HG03439 (cell line): ENCODE measurements around the gene TDRD7.

Experiments
- ATAC-seq: cut with Tn5 transposase; IDR thresholded peaks from one replicate; pipeline ENCODE4 v1.9.1; 2021; ENCODE audit warnings: mild to moderate bottlenecking, moderate library complexity; ENCODE audit not compliant: unreplicated experiment

The TDRD7 gene

GRCh38 chr9:97411789-97412625 is at the start of gene TDRD7:
Gene TDRD7, plus strand, starts transcription at chr9:97412096. Its CDS starts 16,370 bp downstream, at chr9:97428466.
- ATAC-seq: peak; percentile 84

GRCh38 chr9:97362777-97363545 is 48.9 kb upstream of the TDRD7 start:
- ATAC-seq: no peak

- no peak for ATAC-seq
These were observed 48.1 kb upstream of the TDRD7 start for GRCh38 chr9:97363661-97364299.

GRCh38 chr9:97364769-97365490 is 47.0 kb upstream of the TDRD7 start:
- ATAC-seq: no peak

- no peak for ATAC-seq
These were observed 46.3 kb upstream of the TDRD7 start for GRCh38 chr9:97365634-97366033.

- no peak for ATAC-seq
These were observed 45.4 kb upstream of the TDRD7 start for GRCh38 chr9:97366476-97366875.

- ATAC-seq: no peak
These were observed 45.0 kb upstream of the TDRD7 start for GRCh38 chr9:97366889-97367288.

- no peak for ATAC-seq
These were observed 44.2 kb upstream of the TDRD7 start for GRCh38 chr9:97367729-97368128.

- ATAC-seq: no peak
These were observed 42.9 kb upstream of the TDRD7 start for GRCh38 chr9:97368964-97369363.

- ATAC-seq: no peak
These were observed 39.3 kb upstream of the TDRD7 start for GRCh38 chr9:97372580-97372979.

- ATAC-seq: no peak
These were observed 38.6 kb upstream of the TDRD7 start for GRCh38 chr9:97373331-97373730.

- no peak for ATAC-seq
These were observed 37.1 kb upstream of the TDRD7 start for GRCh38 chr9:97374811-97375210.

GRCh38 chr9:97376902-97377301 is 35.0 kb upstream of the TDRD7 start:
- no peak for ATAC-seq

- ATAC-seq: no peak
These were observed 29.7 kb upstream of the TDRD7 start for GRCh38 chr9:97382099-97382718.

- ATAC-seq: no peak
These were observed 27.3 kb upstream of the TDRD7 start for GRCh38 chr9:97384406-97385262.

- no peak for ATAC-seq
These were observed 26.2 kb upstream of the TDRD7 start for GRCh38 chr9:97385626-97386264.

GRCh38 chr9:97386265-97386633 is 25.6 kb upstream of the TDRD7 start:
- no peak for ATAC-seq

- ATAC-seq: no peak
These were observed 25.0 kb upstream of the TDRD7 start for GRCh38 chr9:97386733-97387503.
